ENCODE results near the gene MACROD2. TPM values are rescaled to one million over a fixed set of nuclear protein-coding genes. Genes with fewer than 3 reads are reported as not detected.

MACROD2 gene
- total RNA-seq, 1 donor from 2014 or later, result 17.6 TPM

DNA sequence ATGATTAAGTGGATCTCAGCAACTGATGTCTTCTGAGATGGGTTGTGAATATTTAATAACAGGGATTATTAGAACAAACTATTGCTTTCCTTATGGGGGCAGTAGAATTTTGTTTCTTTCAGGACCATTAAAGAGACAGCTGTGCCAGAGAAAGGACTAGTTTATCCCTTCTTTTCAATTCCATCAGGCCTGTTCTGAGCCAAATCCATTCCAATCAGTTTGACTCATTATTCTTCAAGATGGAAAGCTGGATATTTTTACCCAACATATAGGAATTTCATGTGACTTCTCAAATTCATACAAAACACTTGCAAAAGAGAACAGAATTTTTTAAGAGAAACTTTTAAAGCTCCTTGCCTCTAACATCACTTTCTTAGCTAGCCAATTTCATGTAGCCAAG is 1064.1 kb downstream of the MACROD2 start:
- DNase-seq, result peak; percentile 35

- no peak for DNase-seq
Measured at GRCh38 chr20:15060265-15061060, 1065.1 kb downstream of the MACROD2 start.

DNA sequence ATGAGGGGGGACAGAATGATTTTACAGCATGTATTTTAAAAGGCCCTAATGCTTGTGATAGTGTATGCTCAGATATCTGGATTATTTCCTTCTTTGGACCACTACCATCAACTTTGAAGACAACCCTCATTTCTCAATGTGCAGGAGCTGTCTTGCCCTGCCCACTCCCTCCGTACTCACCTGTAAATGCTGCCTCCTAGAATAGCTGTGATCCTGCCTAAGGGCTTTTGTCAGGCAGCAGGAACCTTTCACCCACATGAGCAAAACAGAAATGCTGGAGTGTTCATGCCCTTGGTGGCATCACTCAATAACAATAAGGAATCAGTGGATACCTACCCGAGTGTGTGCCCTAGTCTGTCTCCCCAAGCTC is 1065.7 kb downstream of the MACROD2 start:
- DNase-seq, result no peak

- DNase-seq, result no peak
Measured at GRCh38 chr20:15061955-15062354, 1066.6 kb downstream of the MACROD2 start.

- DNase-seq, result peak; percentile 7
Measured at GRCh38 chr20:15063081-15063480, 1067.8 kb downstream of the MACROD2 start.

DNA sequence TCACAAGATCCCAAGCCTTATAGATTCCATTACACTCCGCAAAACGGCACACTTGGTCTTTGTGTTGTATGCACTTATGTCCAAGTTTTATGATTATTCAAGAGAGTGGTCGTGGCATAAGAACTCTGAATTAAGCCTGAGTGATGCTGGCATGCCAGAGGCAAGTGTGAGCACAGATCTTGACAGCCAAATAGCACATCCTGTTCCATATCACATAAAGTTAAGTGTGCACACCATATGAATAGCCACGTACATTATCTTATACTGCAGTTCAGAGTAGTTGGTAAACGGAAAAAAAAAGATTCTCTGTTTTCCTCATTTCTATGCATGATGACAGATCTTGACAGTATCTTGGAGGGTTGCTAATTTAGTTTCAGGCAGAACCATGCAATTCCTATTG is 1069.4 kb downstream of the MACROD2 start:
- peak; percentile 36 for DNase-seq

DNA sequence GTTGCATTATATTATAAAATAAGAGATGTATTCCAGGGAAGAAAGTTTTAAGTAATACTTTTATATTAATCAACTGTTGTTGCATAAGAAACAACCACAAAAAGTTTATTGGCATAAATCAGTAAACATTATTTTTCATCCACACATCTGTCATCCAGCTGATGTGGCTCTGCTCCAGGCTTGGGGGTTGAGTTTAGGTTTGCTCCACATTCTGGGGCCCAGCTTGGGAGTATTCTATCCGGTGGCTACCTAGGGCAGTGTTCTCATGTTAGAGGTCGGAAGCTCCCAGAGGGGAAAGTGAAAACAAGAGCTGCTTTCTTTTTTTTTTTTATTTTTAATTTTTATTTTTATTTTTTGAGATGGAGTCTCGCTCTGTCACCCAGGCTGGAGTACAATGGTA is 1070.5 kb downstream of the MACROD2 start:
- DNase-seq, result peak; percentile 79

GRCh38 chr20:15068486-15068885 is 1073.2 kb downstream of the MACROD2 start:
- no peak for DNase-seq

GRCh38 chr20:15069355-15069754 is 1074.0 kb downstream of the MACROD2 start:
- no peak for DNase-seq

- DNase-seq, result peak; percentile 93
Measured at GRCh38 chr20:15071085-15071808, 1075.9 kb downstream of the MACROD2 start.

DNA sequence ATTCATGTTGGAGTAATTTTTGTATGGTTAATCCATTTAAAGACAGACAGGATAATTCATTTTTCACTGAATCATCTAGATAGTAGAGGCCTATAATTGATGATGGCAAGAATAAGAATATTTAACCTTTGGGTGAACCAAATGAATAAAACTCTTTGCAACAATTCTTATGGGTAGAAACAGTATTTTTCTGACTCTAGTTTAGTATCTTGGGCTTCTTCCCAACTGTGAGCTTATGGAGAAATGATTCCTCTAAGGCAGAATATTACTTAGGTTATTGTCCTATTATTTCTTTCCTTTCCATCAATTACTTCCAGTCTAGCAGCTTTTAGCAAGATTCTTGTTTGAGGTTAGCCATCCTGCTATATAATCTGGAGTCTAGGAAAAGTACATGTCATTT is 1077.0 kb downstream of the MACROD2 start:
- peak; percentile 48 for DNase-seq

- no peak for DNase-seq
Measured at GRCh38 chr20:15075586-15075985, 1080.3 kb downstream of the MACROD2 start.

GRCh38 chr20:15076785-15077184 is 1081.5 kb downstream of the MACROD2 start:
- no peak for DNase-seq

DNA sequence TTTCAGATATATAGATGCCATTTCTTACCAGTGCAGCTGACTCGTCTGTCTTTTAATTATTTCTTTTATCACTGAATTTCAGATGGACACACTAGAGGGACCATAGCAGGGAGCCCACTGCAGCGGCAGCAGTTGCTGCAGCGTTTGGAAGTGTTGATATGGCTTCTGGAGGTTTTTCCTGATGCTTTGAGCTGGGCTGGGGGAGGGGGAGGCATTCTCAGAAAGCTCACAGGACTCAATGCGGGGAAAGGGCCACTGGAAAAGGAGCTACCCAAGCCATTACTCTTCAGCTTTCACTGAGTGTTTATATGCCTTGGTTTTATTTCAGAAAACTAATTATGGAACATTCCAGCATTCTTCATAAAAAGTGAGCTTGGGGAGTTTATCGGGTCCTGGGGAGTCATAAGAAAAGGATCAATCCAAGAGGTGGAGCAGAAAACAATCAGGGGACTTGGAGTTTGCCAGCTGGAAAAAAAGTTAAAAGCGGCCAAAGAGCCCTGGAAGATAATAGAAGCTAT is 1082.5 kb downstream of the MACROD2 start:
- DNase-seq, result peak; percentile 34

- DNase-seq, result no peak
Measured at GRCh38 chr20:15079594-15080340, 1084.5 kb downstream of the MACROD2 start.

GRCh38 chr20:15081261-15081660 is 1085.9 kb downstream of the MACROD2 start:
- DNase-seq, result peak; percentile 80

DNA sequence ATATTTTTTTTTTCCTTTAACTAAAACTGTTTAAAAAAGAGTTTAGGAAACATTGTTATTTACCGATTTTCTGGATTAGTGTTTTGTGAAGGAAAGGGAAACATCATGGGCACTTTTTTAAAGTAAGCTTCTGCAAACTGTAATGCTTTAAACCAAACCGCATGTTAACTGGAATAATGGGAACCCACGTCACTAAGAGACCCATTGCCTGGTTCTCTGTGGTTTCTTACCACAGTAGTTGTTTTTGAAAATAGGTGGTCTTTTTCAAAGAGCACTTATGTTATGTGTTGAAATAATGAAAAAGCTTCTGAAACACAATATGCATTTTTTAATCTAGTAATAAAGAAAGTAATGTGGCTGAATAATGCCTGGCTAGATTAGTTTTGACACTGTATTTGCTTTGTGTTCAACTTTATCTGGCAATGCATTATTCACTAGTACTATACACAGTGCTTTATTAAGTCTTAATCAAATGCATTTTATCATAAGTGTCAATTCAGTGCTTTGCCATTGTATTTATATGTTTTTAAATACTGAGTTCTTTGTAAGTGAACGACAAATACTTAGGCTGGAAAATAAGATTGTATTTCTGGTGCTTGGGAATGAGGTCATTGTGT is 1096.2 kb downstream of the MACROD2 start:
- no peak for DNase-seq

DNA sequence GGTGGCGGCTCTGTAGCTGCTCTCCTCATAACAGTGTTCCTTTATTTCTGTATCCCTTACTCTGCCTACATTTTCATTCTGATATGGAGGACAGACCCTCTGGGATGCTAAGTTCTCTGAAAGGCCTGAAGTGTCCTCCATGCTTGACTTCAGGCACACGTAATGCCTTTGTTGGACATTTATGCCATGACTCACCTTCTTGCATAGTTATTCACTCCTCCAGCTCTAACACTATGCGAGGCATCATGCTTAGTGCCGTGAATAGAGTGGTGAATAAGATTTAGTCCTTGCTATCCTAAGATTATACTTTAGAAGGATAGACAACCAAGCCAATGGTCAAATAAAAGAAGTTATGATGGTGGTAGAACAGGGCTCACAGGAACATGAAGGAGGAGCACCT is 1103.0 kb downstream of the MACROD2 start:
- DNase-seq, result no peak

DNA sequence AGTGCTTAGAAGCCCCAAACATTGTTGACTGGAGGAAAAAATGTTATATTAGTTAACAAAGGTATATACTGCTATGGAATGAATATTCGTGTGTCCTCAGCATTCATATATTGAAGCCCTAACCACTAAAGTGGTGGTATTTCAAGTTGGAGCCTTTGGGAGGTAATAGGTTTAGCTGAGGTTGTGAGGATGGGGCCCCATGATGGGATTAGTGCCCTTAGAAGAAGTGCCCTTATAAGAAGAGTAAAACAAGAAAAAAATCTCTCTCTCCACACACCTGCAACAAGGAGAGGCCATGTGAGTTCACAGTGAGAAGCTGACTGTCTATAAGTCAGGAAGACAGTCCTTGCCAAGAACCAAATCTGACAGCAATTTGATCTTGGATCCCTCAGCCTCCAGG is 1103.8 kb downstream of the MACROD2 start:
- no peak for DNase-seq

DNA sequence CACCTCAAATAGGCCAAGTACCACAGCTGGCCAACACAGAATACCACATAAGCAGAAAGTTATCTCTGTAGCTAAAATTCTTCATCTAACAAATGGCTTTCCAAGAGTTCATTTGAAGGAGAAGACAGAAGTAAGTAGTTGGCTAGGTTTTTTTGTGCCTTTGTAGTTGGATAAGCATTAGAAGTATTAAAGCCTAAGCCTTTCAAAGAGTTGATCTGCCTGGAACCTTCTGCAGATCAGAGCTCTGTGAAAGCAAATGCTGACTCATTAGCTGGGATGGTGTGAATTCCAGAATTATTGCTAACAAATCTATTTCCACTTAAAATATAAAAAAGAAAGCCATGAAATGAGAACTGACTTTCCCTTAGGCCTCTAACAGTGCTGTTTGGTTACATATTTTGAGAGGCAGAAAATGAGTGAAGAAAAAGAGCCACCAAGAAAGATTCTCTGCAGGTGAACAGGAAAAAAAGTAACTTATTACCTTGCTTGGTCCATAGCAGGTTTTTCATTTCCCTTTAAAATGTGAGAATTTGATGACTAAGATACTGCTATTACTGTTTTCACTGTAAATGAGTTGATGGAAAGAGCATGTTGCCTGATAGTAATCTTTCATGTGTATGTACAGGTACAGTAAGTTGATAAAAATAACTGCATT is 1105.3 kb downstream of the MACROD2 start:
- DNase-seq, result no peak

GRCh38 chr20:15107931-15108330 is 1112.6 kb downstream of the MACROD2 start:
- DNase-seq, result no peak

DNA sequence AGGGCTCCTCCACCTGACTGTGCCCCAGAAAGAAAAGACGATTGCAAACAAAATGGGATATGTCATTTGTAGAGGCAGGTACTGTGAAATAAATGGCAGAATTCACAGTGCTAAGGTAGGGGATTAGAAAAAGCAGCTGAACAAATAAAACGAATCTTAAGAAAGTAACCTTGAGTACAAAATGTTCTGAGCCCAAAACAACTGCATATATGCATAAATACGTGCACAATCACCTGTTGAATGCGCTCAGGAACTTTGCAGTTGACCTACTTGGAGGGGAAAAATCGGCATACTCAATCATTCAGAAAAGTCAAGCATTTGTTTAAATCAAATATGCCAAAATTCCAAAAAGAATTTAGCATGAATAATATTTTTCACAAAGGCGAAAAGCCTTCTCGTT is 1114.2 kb downstream of the MACROD2 start:
- no peak for DNase-seq
